KOPT-K1 (cell line): Measurements from ENCODE around the gene IL18R1.

Experiments used
- H3K27ac ChIP-seq: fragments of 200-600 bp; sonication (generic); 2 replicates; pipeline ENCODE4 v1.5.1; 2016; ENCODE audit warnings: antibody characterized with exemption, mild to moderate bottlenecking, low read depth, low read length; ENCODE audit not compliant: poor library complexity, severe bottlenecking
- H3K36me3 ChIP-seq: fragments of 200-600 bp; sonication (generic); 2 replicates; pipeline ENCODE4 v1.5.1; 2017; ENCODE audit warnings: antibody characterized with exemption, mild to moderate bottlenecking, low read length, moderate library complexity; ENCODE audit not compliant: insufficient read depth
- H3K9me3 ChIP-seq: fragments of 200-600 bp; sonication (generic); 2 replicates; pipeline ENCODE4 v1.5.1; 2017; ENCODE audit warnings: antibody characterized with exemption, low read length, mild to moderate bottlenecking; ENCODE audit not compliant: insufficient read depth, poor library complexity, severe bottlenecking

IL18R1 gene

DNA sequence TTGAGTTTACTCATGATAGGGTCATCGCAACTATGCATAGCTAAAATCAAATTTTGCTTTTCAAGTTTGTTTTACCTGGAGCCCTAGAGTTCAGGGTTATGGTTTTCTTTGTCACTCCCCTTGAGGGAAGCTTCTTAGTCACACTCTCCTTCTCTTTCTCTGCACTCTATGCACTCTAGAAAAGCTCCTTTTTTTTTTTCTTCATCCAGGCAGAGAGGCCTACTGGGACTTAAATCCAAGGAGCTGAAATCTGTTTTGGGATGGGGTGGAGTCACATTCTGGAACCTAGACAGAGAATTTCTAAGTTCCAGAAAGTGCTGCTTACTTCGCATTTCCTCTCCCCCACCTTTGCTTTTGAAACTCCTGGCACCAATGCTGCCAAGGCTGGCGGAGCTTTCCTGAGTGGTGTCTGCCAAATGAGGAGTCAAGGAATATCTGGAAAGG, 19.1 kb upstream of the IL18R1 start:
- H3K27ac ChIP-seq = no peak overlapping the region
- H3K36me3 ChIP-seq = no peaks in the 10 kb centered on the region
- no peaks in the 10 kb centered on the region for H3K9me3 ChIP-seq

- Histone ChIP-seq H3K27ac (no peak overlapping the region), H3K36me3 (no peaks in the 10 kb centered on the region), H3K9me3 (no peaks in the 10 kb centered on the region)
Observed at GRCh38 chr2:102337012-102337411, 18.6 kb upstream of the IL18R1 start.

GRCh38 chr2:102337481-102338386, 17.9 kb upstream of the IL18R1 start:
- H3K36me3 ChIP-seq = no peaks in the 10 kb centered on the region
- no peaks in the 10 kb centered on the region for H3K9me3 ChIP-seq
- no peak overlapping the region for H3K27ac ChIP-seq

DNA sequence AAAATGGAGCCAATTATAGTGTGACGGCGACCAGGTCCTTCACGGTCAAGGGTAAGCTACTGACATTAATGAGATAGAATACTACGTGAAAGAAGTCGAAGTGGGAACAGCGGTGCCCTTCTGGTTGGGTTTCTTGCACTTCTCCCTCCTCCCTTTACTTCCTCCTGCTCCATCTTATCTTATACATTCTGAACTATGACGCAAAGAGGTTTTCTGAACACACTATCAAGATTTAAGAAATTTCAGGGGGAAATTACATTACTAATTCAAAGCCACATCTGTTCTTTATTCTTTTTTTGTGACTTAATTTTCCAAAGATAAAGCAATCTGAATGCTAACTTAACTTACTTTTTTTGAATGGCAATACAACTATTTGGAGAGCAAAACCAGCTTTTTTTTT, 14.8 kb upstream of the IL18R1 start:
- Histone ChIP-seq H3K36me3 (no peaks in the 10 kb centered on the region), H3K27ac (no peak overlapping the region), H3K9me3 (no peaks in the 10 kb centered on the region)

DNA sequence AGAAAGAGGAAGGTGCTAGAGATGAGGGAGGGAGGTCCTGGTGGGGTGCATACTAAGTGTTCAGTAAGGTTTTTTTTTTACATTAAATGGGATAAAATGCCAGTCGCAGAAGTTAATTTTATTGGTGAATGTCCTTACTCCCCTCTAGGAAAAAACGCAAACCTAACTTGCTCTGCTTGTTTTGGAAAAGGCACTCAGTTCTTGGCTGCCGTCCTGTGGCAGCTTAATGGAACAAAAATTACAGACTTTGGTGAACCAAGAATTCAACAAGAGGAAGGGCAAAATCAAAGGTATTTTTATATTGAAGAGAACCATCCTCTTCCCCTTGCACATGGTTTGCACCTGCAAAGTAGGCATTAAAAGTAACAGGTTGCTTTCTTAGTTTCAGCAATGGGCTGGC, 12.7 kb upstream of the IL18R1 start:
- Histone ChIP-seq H3K9me3 (no peaks in the 10 kb centered on the region), H3K27ac (no peak overlapping the region), H3K36me3 (no peaks in the 10 kb centered on the region)

GRCh38 chr2:102344397-102344796, 11.2 kb upstream of the IL18R1 start:
- no peak overlapping the region for H3K27ac ChIP-seq
- no peaks in the 10 kb centered on the region for H3K9me3 ChIP-seq
- no peaks in the 10 kb centered on the region for H3K36me3 ChIP-seq

GRCh38 chr2:102345329-102345920, 10.2 kb upstream of the IL18R1 start:
- no peak overlapping the region for H3K27ac ChIP-seq
- no peaks in the 10 kb centered on the region for H3K9me3 ChIP-seq
- no peaks in the 10 kb centered on the region for H3K36me3 ChIP-seq

DNA sequence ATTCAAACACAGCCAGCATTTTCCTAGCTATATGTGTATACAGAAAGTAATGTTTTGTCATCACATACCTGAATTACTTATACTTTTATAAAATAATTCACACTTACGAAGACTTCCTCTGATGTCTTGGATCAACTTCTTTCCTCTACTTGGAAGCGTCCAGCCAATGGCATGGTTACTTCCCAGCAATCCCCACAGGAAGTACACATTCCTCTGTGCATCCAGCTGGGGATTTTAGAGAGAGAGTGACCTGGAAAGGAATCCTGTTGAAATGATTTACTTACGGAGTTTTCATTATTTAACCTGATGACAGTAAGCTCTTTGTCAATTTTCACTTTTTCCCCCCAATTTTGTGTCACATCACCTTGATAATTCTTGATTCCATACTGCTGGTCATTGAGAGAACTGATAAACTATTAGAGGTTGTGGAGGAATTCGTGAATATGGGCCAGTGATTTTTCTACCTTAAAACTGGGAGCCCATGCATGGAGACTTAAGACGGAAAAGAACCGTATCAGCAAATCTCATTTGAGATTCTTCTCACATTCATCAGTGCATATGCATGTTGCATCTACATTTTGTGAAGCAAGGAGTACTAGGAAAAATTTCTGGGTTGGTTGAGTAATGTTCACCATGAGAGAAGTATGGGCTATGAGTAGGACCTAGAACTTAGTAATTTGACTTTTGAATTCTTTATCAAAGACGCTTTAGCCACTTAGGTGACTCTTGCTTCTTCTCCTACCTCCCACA, 9.0 kb upstream of the IL18R1 start:
- no peak overlapping the region for H3K27ac ChIP-seq
- H3K9me3 ChIP-seq = no peaks in the 10 kb centered on the region
- no peaks in the 10 kb centered on the region for H3K36me3 ChIP-seq

GRCh38 chr2:102350137-102350793, 5.3 kb upstream of the IL18R1 start:
- Histone ChIP-seq H3K36me3 (no peaks in the 10 kb centered on the region), H3K27ac (no peak overlapping the region), H3K9me3 (no peaks in the 10 kb centered on the region)

DNA sequence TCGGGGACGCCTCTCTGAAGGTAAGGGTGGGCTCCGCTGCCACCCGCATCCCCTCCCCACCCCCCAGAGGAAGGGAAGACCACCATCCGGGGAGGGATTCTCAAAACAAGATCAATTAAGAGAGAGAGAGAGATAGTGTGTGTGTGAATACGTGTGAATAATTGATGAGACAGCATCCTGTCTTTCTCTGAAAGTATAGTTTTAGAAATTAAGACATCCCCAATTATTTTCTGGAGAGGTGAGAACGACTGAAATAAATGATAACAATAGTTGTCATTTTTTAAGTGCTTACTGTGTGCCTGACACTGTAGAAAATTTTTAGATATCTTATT, 751 bp downstream of the IL18R1 start:
- H3K27ac ChIP-seq = peak overlapping the region; percentile 53
- H3K9me3 ChIP-seq = no peaks in the 10 kb centered on the region
- no peaks in the 10 kb centered on the region for H3K36me3 ChIP-seq

GRCh38 chr2:102356741-102357140, 1.1 kb downstream of the IL18R1 start:
- Histone ChIP-seq H3K9me3 (no peaks in the 10 kb centered on the region), H3K27ac (no peak overlapping the region), H3K36me3 (no peaks in the 10 kb centered on the region)

- H3K9me3 ChIP-seq = no peaks in the 10 kb centered on the region
- no peak overlapping the region for H3K27ac ChIP-seq
- no peaks in the 10 kb centered on the region for H3K36me3 ChIP-seq
Observed at GRCh38 chr2:102357937-102358336, 2.3 kb downstream of the IL18R1 start.

DNA sequence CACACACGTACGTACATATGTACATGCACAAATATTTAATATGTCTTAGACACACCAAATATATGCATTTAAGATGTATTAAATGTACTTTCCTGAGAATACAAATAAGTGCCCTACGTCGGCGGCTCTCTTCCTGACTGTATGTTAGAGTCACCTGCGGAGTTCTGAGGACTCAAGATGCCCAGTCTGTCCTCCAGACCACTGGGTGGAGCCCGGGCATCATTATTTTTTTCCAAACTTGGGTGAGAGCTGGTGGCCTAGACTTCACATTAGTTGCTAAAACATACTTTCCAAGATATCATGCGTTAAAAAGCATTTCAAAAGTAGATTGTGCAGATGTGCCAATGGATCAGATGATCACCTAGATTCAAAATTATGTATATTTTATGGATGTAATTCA, 2.9 kb downstream of the IL18R1 start:
- Histone ChIP-seq H3K36me3 (no peaks in the 10 kb centered on the region), H3K27ac (no peak overlapping the region), H3K9me3 (no peaks in the 10 kb centered on the region)

DNA sequence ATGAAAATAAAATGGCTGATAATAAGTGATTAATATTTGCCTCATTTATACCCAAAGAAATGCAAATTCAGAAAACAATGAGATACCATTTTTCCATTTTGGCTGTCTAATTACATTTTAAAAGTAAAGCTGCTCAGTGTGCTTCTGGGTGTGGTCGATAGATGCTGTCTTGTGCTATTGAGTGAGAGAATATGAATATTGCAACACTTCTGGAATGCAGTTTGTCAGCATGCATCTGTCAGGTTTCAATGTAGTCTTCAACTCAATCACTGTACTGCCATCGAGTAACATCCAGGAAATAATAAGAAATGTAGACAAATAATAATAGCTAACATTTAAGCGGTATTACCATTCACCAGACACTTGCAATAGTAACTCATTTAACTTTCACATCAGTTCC, 3.9 kb downstream of the IL18R1 start:
- Histone ChIP-seq H3K27ac (no peak overlapping the region), H3K9me3 (peaks cover 8% of the 10 kb centered on the region), H3K36me3 (0 out of 2 replicates have a peak, but pooled peaks cover 7% of the 10 kb centered on the region)
